CD14-positive monocyte (primary cell): ENCODE data around the gene FOXO3. TPM values are rescaled to one million over a fixed set of nuclear protein-coding genes. Genes with fewer than 3 reads are reported as not detected.
A peak's percentile ranks its signal among the peaks of the same experiment; 100 is the strongest.

Source experiments
- DNase-seq, 3 donors: peaks; one replicate each; pipeline ENCODE4 v3.0.0-alpha.2; 2011 to 2022
- H2AFZ ChIP-seq: 2 replicates; pipeline ENCODE4 v1.6.0; 2012; ENCODE audit warnings: mild to moderate bottlenecking, low read depth, low read length, inconsistent platforms; ENCODE audit not compliant: insufficient read depth, poor library complexity, severe bottlenecking
- H3K27ac ChIP-seq, 2 donors: 1 replicate in 1 of 2; 2 replicates in 1 of 2; pipeline ENCODE4 v1.5.1; 2012 to 2013; ENCODE audit warnings: low read length in 2 of 2, control low read depth in 1 of 2, inconsistent platforms in 1 of 2, low read depth in 1 of 2, mild to moderate bottlenecking in 1 of 2
- H3K27me3 ChIP-seq, 2 donors: one replicate each; pipeline versions ENCODE4 v1.6.0 to v1.6.1; 2011 to 2013; ENCODE audit warnings: low read length in 2 of 2; ENCODE audit not compliant: control insufficient read depth in 2 of 2, insufficient read depth in 2 of 2
- H3K36me3 ChIP-seq, 2 donors: replicated peaks in 1 of 2; 1 replicate in 1 of 2; 2 replicates in 1 of 2; pipeline versions ENCODE4 v1.5.1 to v1.6.1; 2012 to 2013; ENCODE audit warnings: low read length in 2 of 2, control low read depth in 1 of 2, inconsistent platforms in 1 of 2, mild to moderate bottlenecking in 1 of 2; ENCODE audit not compliant: insufficient read depth in 2 of 2, control insufficient read depth in 1 of 2
- H3K4me1 ChIP-seq, 2 donors: 1 replicate in 1 of 2; 2 replicates in 1 of 2; pipeline versions ENCODE4 v1.5.1 to v1.6.1; 2012 to 2013; ENCODE audit warnings: low read length in 2 of 2, control low read depth in 1 of 2, inconsistent platforms in 1 of 2, mild to moderate bottlenecking in 1 of 2, moderate library complexity in 1 of 2; ENCODE audit not compliant: insufficient read depth in 2 of 2, control insufficient read depth in 1 of 2
- H3K4me2 ChIP-seq: replicated peaks from 2 replicates; pipeline ENCODE3; 2012; ENCODE audit warnings: low read length, moderate library complexity, mild to moderate bottlenecking; ENCODE audit not compliant: poor library complexity, severe bottlenecking; ENCODE audit errors: extremely low read depth
- H3K4me3 ChIP-seq, 3 experiments: fragments of 200-600 bp in 1 of 3; sonication (generic) in 1 of 3; replicated peaks in 1 of 3; 1 replicate in 2 of 3; 2 replicates in 1 of 3; pipeline ENCODE4 v1.5.1; 2011 to 2013; ENCODE audit warnings: low read length in 3 of 3, mild to moderate bottlenecking in 3 of 3, control low read depth in 2 of 3, low read depth in 2 of 3, inconsistent platforms in 1 of 3, moderate library complexity in 1 of 3
- H3K79me2 ChIP-seq: 2 replicates; pipeline ENCODE4 v1.6.0; 2012; ENCODE audit warnings: mild to moderate bottlenecking, control low read depth, inconsistent platforms, low read length, moderate library complexity; ENCODE audit not compliant: insufficient read depth
- H3K9ac ChIP-seq: 2 replicates; pipeline ENCODE4 v1.6.0; 2017; ENCODE audit warnings: low read length, mild to moderate bottlenecking; ENCODE audit not compliant: insufficient read depth, poor library complexity, severe bottlenecking
- H3K9me3 ChIP-seq, 2 donors: replicated peaks in 1 of 2; 1 replicate in 1 of 2; 2 replicates in 1 of 2; pipeline versions ENCODE4 v1.5.1 to v1.6.1; 2012 to 2013; ENCODE audit warnings: low read length in 2 of 2, control low read depth in 1 of 2; ENCODE audit not compliant: control insufficient read depth in 1 of 2, insufficient read depth in 1 of 2
- H4K20me1 ChIP-seq: 2 replicates; pipeline ENCODE4 v1.6.0; 2012; ENCODE audit warnings: mild to moderate bottlenecking, low read length, control low read depth, moderate library complexity; ENCODE audit not compliant: insufficient read depth
- H3K27ac Mint-ChIP-seq, 7 donors: one replicate each; pipeline ENCODE4 v1.8.0; 2020; ENCODE audit warnings: mild to moderate bottlenecking in 7 of 7, mixed read lengths in 7 of 7, moderate library complexity in 6 of 7, inconsistent platforms in 2 of 7
- H3K27me3 Mint-ChIP-seq, 3 donors: one replicate each; pipeline ENCODE4 v1.8.0; 2021 to 2022; ENCODE audit warnings: low read depth in 3 of 3, mild to moderate bottlenecking in 3 of 3, mixed read lengths in 3 of 3, moderate library complexity in 3 of 3, inconsistent platforms in 1 of 3
- H3K36me3 Mint-ChIP-seq, 2 donors: one replicate each; pipeline ENCODE4 v1.8.0; 2020; ENCODE audit warnings: mixed read lengths in 2 of 2, inconsistent platforms in 1 of 2, mild to moderate bottlenecking in 1 of 2
- H3K4me1 Mint-ChIP-seq: one replicate; pipeline ENCODE4 v1.8.0; 2020; ENCODE audit warnings: mild to moderate bottlenecking, mixed read lengths
- H3K4me3 Mint-ChIP-seq, 2 donors: one replicate each; pipeline ENCODE4 v1.8.0; 2020; ENCODE audit warnings: mild to moderate bottlenecking in 2 of 2, mixed read lengths in 2 of 2, moderate library complexity in 1 of 2
- H3K9me3 Mint-ChIP-seq, 7 donors: one replicate each; pipeline ENCODE4 v1.8.0; 2020 to 2022; ENCODE audit warnings: mixed read lengths in 7 of 7, mild to moderate bottlenecking in 6 of 7, moderate library complexity in 6 of 7, inconsistent platforms in 2 of 7
- CTCF ChIP-seq: fragments of 200-600 bp; IDR thresholded peaks from one replicate; pipeline ENCODE4 v1.8.0; 2022; ENCODE audit warnings: antibody characterized with exemption, mild to moderate bottlenecking
- WGBS: methylation state at CpG from one replicate; pipeline ENCODE4 v1.1.5; 2013; ENCODE audit warnings: missing lambda C conversion rate; ENCODE audit not compliant: insufficient coverage; 5-methylcytosine and 5-hydroxymethylcytosine counted together
- intact Hi-C, 2 donors: fragments of 100-400 bp; cut with micrococcal nuclease; formaldehyde crosslinking; loops; one replicate each; pipeline versions ENCODE4 v1.15.0 to v1.15.1; 2023
- polyA plus RNA-seq, 3 donors: library from polyadenylated mRNA; depleted of rRNA in 1 of 3; unstranded in 2 of 3; stranded (reverse) in 1 of 3; fragments of 300-500 nt in 2 of 3; fragments of >200 nt in 1 of 3; fragmentation: Illumina TruSeq in 2 of 3; gene quantifications; 1 replicate in 2 of 3; 2 replicates in 1 of 3; pipeline ENCODE4 v1.2.3, GENCODE V29; 2012 to 2021

The FOXO3 gene
- polyA plus RNA-seq, 3 donors = 15.4 to 23.2 (median 17.5) TPM

GRCh38 chr6:108591040-108591816 is 30.5 kb downstream of the FOXO3 start:
- Mint-ChIP-seq H3K27ac (peak overlapping the region in 2 of 7 donors; percentile 5 to 38), H3K36me3 (peaks cover 22 to 28% of the 10 kb centered on the region in 2 donors), H3K4me1 (peaks cover 84% of the 10 kb centered on the region), H3K9me3 (no peaks in the 10 kb centered on the region), H3K4me3 (no peak overlapping the region), H3K27me3 (peaks cover 0 to 3% (median 2%) of the 10 kb centered on the region in 3 donors)
- no peak overlapping the region for H2AFZ ChIP-seq
- H3K4me3 ChIP-seq = no peak overlapping the region
- H3K4me1 ChIP-seq = peaks cover 51 to 74% of the 10 kb centered on the region in 2 donors
- no peak overlapping the region for H3K9ac ChIP-seq
- TF ChIP-seq CTCF = no peak
- no peaks in the 10 kb centered on the region for H3K27me3 ChIP-seq
- H3K79me2 ChIP-seq = peaks cover 84% of the 10 kb centered on the region
- 10% methylated on average over 3 of the region's 8 CpGs for WGBS
- H3K4me2 ChIP-seq = no peak overlapping the region
- H3K36me3 ChIP-seq = peaks cover 0 to 11% of the 10 kb centered on the region in 2 donors
- DNase-seq = no peak
- no peaks in the 10 kb centered on the region for H3K9me3 ChIP-seq
- peaks cover 100% of the 10 kb centered on the region for H4K20me1 ChIP-seq
- no peak overlapping the region for H3K27ac ChIP-seq
- intact Hi-C loops = loop anchor here in 1 of 2 donors (5.0 kb wide), 1 partner anchor 34 kb away; no protein-coding TSS in a partner anchor

- peaks cover 84% of the 10 kb centered on the region for H3K79me2 ChIP-seq
- H3K4me1 ChIP-seq = peaks cover 64 to 82% of the 10 kb centered on the region in 2 donors
Measured at GRCh38 chr6:108592371-108593337, 31.9 kb downstream of the FOXO3 start.

More at GRCh38 chr6:108592371-108593337, 31.9 kb downstream of the FOXO3 start:
- Mint-ChIP-seq H3K27me3 (peaks cover 0 to 2% (median 0%) of the 10 kb centered on the region in 3 donors), H3K4me1 (peaks cover 86% of the 10 kb centered on the region), H3K4me3 (peak overlapping the region in 1 of 2 donors; percentile 26), H3K9me3 (no peaks in the 10 kb centered on the region), H3K36me3 (peaks cover 19 to 26% of the 10 kb centered on the region in 2 donors), H3K27ac (peak overlapping the region in 6 of 7 donors; percentile 13 to 82 (median 53))
- no peak overlapping the region for H3K4me3 ChIP-seq
- H2AFZ ChIP-seq = no peak overlapping the region
- H3K9ac ChIP-seq = no peak overlapping the region
- no peaks in the 10 kb centered on the region for H3K9me3 ChIP-seq
- WGBS = 53% methylated on average over 3 of the region's 10 CpGs
- H3K4me2 ChIP-seq = peak overlapping the region; percentile 4
- peak in 2 of 3 donors; percentile 41 to 68 for DNase-seq
- H3K36me3 ChIP-seq = peaks cover 0 to 11% of the 10 kb centered on the region in 2 donors
- intact Hi-C loops = loop anchor here in 1 of 2 donors (5.0 kb wide), 1 partner anchor 35 kb away; no protein-coding TSS in a partner anchor
- TF ChIP-seq CTCF = no peak
- H3K27ac ChIP-seq = no peak overlapping the region
- no peaks in the 10 kb centered on the region for H3K27me3 ChIP-seq
- peaks cover 100% of the 10 kb centered on the region for H4K20me1 ChIP-seq
